22Rv1 (cell line): Measurements from ENCODE around the gene ZNF862.

Source experiments
- CTCF ChIP-seq: fragments of 450-650 bp; IDR thresholded peaks from 2 replicates; pipeline ENCODE4 v1.5.1; 2017; ENCODE audit warnings: mild to moderate bottlenecking
- ZFX ChIP-seq: fragments of 450-650 bp; IDR thresholded peaks from 2 replicates; pipeline ENCODE4 v1.6.1; 2017; ENCODE audit warnings: antibody characterized with exemption, borderline replicate concordance

- TF ChIP-seq CTCF (no peak), ZFX (no peak)
These were observed 13.9 kb upstream of the ZNF862 start for GRCh38 chr7:149824301-149824741.
